Stimulated activated CD4-positive, alpha-beta T cell treated with anti-CD3 and anti-CD28 coated beads, Interleukin-1b, Interleukin-23, amount 100 ng/mL, for 4 hours (primary cell): ENCODE measurements around the gene RAB31.

Source experiments
- DNase-seq, 2 donors: peaks; one replicate each; pipeline ENCODE4 v3.0.0-alpha.2; 2020; ENCODE audit warnings: low read depth in 2 of 2

Gene RAB31

GRCh38 chr18:9737472-9738121, 29.5 kb downstream of the RAB31 start:
- DNase-seq = no peak

DNA sequence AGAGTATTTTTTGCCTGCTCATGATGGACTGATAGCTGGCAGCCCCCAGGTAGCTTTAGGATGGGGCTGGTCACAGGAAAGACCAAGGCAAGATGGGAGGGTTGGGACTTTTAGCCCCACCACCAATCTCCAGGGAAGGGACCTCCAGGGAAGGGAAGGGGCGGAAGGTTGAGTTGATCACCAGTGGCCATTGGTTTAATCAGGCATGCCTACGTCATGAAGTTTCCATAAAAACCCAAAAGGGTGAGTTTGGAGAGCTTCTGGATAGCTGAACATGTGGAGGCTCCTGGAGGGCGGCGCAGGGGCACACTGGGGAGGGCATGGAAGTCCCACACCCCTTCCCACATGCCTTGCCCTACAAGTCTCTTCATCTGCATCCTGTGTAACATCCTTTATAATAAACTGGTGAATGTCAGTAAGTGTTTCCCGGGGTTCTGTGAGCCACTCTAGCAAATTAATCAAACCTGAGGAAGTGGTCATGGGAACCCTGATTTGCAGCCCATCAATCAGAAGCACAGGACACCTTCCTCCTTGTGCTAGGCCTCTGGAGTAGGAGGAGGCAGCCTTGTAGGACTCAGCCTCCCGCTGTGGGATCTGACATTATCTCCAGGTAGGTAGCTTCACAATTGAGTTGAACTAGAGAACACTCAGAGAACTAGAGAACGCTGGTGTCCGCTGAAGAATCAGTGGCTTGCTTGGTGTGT, 30.3 kb downstream of the RAB31 start:
- no peak for DNase-seq

DNA sequence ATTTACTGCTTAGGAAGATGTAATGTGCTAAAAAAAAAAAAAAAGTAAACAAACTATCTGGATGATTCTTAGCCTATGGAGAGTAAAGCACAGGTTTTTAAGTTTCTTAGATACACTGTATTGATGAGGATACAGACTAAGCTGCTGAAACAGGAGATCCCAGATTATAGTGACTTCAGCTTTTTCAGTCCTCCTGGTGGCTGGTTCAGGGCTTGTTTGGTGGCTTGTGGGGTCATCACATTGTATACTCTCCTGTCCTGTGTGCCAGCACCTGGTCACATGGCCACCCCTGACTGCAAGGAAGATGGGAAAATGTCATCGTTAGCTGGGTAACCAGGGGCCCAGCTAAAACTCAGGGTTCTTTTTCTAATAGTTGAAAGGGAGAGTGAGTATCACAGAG, 31.4 kb downstream of the RAB31 start:
- no peak for DNase-seq

DNA sequence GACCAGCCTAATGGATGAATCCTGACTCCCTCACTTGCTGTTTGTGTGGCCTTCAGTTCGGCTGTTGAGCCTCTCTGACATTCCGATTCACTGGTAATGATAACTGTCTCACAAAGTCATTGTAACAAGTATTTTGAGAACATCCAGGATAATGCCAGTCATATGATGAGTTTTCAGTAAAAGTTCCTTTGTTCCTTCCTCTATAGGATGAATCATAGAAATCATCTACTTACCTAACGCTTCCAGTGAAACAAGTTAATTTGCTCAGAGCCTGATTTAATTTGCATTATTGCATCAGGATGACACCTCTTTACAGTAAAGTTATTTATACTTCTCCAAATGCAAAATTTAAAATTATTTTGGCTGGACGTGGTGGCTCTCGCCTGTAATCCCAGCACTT, 32.0 kb downstream of the RAB31 start:
- no peak for DNase-seq

- no peak for DNase-seq
Measured at GRCh38 chr18:9741406-9741792, 33.3 kb downstream of the RAB31 start.

DNA sequence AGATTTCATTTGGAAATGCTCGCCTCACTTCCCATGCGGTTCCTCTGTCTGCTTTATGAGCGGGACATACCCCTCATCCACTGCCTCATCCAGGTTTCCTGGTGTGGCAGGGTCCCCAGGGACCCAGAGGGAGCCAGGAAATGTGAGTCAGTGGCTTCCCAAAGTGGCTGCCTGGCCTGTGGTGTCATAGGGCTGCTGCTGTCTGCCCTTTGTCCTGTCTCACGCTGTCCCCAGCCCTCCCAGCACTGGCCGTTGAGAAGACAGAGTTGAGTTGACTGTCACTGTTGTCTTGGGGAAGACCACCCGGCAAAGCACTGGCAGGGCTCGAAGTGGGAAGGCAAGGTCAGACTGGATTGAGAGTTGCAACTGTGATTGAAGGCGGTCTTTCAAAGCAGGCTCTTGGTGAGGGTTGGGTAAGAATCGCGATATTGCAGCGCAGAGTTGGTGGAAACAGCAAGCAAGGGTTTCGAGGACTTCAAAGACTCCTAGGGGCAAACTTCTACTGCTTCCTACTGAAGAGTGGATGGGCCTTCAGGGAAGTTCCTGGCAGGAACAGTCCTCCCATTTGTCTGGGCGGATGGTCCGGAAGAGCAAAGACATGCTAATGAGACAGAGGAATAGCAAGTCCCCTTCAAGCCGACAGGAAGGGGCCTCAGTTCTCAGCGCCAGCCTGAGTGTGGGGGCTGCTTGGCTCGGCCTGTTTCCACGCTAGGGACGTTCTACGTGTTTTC, 33.9 kb downstream of the RAB31 start:
- no peak for DNase-seq

DNA sequence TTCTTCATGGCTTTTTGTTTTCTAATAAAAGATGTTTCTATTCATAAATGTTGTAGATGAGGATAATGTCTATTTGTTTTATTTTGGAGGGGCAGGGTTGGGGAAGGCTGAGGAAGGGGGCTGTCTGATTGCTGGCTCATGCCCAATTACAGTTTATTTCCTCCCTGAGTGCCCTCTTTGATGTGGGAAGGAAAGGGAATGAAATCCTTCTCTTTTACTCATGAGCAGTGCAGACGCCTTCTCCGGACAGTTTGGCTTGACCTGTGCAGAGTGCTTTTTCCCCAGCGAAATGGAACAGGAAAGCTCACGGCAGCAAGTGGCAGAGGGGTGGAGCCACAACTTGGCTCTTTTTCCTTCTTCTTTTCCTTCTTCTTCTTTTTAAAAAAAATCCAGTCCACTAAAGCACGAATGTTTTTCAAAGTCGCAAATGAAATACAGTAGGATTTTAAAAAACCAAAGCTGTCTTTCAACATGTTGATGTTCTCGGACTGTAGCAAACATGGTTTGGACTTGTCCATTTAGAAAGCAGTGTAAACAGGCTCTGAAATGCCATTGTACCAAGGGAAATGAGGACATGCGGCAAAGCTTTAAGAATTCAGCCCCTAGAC, 34.5 kb downstream of the RAB31 start:
- DNase-seq = no peak

DNA sequence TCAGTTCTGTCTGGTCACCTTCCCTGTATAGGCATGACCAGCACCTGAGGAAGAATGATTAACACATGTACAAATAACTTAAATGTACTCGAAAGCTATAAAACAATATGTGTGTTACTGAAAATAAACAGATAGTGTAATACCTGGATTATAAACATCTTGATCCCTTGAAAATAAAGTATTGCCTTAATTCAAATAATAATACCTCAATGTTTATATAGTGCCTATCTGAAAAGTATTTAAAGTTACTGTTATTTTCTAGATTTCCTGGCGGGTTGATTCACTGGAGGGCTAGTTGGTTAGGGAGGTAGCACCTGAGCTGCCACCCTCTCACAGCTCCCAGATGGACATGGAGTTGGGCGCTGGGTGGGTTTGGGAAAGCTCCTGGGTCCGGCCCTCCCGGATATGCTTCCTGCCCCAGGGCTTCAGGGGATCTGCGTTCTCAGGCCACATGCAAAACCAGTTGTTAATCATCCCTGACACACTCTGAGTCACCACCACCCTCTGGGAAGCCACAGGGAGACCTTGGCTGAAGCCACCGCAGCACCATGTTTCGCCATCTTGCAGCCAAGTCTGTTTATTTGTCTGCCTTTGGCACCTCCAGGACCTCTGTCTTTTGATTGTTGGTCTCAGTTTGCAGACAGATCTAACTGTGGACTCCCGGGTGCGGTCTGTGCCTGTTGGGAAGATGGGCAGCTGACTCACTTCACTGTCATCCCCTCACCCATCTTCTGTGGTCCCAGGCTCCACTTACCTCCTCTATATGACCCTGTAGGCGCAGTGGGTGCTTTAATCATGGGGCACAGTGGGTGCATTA, 35.3 kb downstream of the RAB31 start:
- no peak for DNase-seq

GRCh38 chr18:9746958-9747357, 38.9 kb downstream of the RAB31 start:
- no peak for DNase-seq

GRCh38 chr18:9749611-9750010, 41.5 kb downstream of the RAB31 start:
- DNase-seq = no peak

GRCh38 chr18:9750112-9750511, 42.0 kb downstream of the RAB31 start:
- no peak for DNase-seq

GRCh38 chr18:9750606-9751304, 42.7 kb downstream of the RAB31 start:
- no peak for DNase-seq

DNA sequence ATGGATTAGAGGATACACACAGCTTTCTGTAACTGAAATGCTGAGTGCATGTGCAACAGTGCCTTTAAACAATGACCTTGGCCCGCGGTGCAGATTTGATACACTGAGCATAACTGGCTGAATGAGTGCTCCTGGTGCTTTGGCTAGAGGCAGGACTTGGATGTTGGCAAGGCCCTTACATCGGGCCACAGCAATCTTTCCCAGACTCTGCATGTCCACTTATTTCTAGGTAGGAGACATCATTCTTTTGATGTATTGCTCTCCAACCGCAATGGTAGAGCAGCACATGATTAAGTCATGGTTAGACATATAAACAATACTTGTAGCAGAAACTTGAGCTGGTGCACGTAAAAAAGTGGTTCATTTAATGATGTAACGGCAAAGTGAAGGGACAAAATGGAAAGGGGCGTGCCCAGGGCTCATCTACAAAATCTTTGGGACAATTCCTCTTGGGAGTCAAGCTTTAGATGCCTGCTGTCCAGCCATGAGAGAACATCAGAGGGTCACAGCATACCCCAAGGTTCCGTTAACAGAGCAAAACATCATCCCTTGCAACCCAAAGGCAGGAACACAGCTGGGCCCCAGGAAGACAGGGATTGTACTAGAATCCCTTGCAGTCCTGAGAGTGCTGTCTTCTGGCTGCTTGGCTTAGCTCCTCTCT, 43.4 kb downstream of the RAB31 start:
- DNase-seq = no peak

- no peak for DNase-seq
Measured at GRCh38 chr18:9753846-9754245, 45.7 kb downstream of the RAB31 start.

DNA sequence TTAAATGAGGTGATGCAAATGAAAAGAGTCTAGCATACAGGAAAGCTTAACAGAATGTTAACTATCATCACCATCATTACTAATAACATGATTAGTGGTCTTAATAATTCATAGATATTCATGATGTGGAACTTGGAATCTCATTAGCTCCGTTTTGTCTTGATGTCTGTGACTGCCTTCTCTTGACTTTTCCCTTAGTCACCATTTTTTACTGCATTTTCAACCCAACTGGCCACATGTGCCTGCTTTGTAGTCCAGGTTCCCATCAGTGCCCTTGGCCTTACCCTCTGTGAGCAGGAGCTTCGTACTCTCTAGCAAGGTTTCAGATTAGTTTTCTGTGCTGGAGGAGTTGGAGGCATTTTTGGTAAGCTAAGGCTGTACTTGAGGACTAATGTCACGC, 47.0 kb downstream of the RAB31 start:
- DNase-seq = no peak

DNA sequence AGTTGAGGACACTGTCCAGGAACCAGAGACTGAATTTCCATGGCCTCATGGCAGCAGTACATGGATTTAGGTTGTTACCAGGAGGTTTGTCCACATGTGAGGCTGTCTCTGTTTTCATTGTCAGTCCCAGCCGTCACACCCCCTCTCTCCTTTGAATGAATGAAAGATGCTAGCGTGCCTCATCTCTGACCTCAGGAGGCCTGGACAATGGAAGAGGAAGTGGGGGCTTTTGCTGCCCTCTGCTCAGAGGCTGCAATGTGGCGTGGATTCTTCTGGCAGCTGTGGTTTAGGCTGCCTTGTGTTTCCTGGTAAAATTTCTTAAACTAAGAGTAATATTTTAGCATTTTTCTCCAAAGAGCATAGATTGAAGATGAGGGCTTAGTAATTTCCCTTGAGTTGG, 47.5 kb downstream of the RAB31 start:
- no peak for DNase-seq

GRCh38 chr18:9756271-9756932, 48.3 kb downstream of the RAB31 start:
- DNase-seq = no peak

- no peak for DNase-seq
Measured at GRCh38 chr18:9756933-9757470, 48.9 kb downstream of the RAB31 start.

- DNase-seq = no peak
Measured at GRCh38 chr18:9757827-9758621, 49.9 kb downstream of the RAB31 start.
